Mucosa of stomach (tissue), 1 donor: ENCODE measurements around the gene GSTM5.
"Not testable (repeated sequence)": the region's sequence is repeated elsewhere in the genome, so short reads cannot be mapped to it uniquely, and the experiment has no call there.

ENCODE experiments used
- H3K27me3 ChIP-seq: one replicate; pipeline ENCODE4 v1.7.0; 2013; ENCODE audit warnings: mild to moderate bottlenecking, low read length; ENCODE audit not compliant: control insufficient read depth, insufficient read depth
- H3K36me3 ChIP-seq: one replicate; pipeline ENCODE4 v1.7.0; 2013; ENCODE audit warnings: low read length; ENCODE audit not compliant: control insufficient read depth, insufficient read depth
- H3K4me1 ChIP-seq: one replicate; pipeline ENCODE4 v1.7.0; 2013; ENCODE audit warnings: mild to moderate bottlenecking, low read length; ENCODE audit not compliant: control insufficient read depth, insufficient read depth
- H3K4me3 ChIP-seq: one replicate; pipeline ENCODE4 v1.7.0; 2013; ENCODE audit warnings: low read length
- H3K9ac ChIP-seq: one replicate; pipeline ENCODE4 v1.7.0; 2013; ENCODE audit warnings: mild to moderate bottlenecking, low read length, moderate library complexity
- H3K9me3 ChIP-seq: one replicate; pipeline ENCODE4 v1.7.0; 2013; ENCODE audit warnings: mild to moderate bottlenecking, low read length, moderate library complexity; ENCODE audit not compliant: control insufficient read depth
- donor health status: Pancreatic carcinoma.

Gene GSTM5

DNA sequence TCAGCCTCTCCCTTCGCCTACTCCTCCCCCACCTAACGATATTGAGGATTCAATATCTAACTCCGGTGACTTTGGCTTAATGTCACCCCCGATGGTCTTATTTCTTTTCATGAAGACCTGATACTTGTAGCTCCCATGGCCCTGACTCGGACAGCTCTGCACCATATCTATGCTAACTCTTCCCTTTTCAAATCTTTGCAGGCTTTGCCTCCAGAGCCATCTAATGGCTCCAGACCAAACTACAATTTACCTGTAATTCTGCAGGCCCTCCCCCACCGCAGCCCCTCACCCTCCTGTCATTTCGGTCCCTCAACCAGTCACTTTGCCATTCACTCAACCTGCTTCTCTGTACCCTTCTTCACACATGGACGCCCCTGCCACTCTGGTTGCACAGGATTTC lies 7.9 kb upstream of the GSTM5 start:
- Histone ChIP-seq H3K36me3 (no peaks in the 10 kb centered on the region), H3K27me3 (no peaks in the 10 kb centered on the region), H3K4me3 (no peak overlapping the region), H3K9me3 (no peaks in the 10 kb centered on the region), H3K9ac (no peak overlapping the region), H3K4me1 (no peaks in the 10 kb centered on the region)

DNA sequence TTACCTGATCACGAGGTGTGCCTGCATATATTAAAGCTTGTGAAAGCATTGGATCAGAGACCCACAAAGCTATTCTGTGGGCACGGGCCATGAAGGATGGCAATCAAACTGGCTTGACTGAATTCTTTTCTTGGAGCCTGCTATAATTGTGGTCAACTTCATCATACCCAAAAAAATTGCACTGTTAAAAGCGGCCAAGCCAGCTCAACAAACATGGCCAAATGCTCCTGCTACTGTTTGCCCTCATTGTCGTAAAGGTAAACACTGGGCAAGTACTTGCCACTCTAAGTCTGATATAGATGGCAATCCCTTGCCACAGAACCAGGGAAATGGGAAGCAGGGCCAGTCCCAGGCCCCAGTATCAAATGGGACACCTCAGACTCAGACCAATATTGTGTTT lies 6.6 kb upstream of the GSTM5 start:
- Histone ChIP-seq H3K4me3 (no peak overlapping the region), H3K27me3 (no peaks in the 10 kb centered on the region), H3K4me1 (no peaks in the 10 kb centered on the region)

DNA sequence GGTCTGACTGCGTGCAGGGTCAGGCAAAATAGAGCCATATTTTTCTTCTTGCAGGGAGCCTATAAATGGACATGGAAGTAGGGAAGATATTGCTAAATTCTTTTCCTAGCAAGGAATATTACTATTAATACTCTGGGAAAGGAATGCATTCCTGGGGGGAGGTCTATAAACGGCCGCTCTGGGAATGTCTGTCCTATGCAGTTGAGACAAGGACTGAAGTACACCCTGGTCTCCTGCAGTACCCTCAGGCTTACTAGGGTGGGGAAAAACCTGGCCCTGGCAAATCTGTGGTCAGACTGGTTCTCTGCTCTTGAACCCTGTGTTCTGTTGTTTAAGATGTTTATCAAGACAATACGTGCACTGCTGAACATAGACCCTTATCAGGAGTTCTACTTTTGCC lies 3.1 kb upstream of the GSTM5 start:
- not testable (repeated sequence) for H3K36me3 ChIP-seq, H3K4me1 ChIP-seq, H3K27me3 ChIP-seq, H3K4me3 ChIP-seq, H3K9ac ChIP-seq, H3K9me3 ChIP-seq

More for the DNA sequence above, 6.6 kb upstream of the GSTM5 start:
- Histone ChIP-seq H3K9ac (no peak overlapping the region), H3K9me3 (no peaks in the 10 kb centered on the region), H3K36me3 (no peaks in the 10 kb centered on the region)

DNA sequence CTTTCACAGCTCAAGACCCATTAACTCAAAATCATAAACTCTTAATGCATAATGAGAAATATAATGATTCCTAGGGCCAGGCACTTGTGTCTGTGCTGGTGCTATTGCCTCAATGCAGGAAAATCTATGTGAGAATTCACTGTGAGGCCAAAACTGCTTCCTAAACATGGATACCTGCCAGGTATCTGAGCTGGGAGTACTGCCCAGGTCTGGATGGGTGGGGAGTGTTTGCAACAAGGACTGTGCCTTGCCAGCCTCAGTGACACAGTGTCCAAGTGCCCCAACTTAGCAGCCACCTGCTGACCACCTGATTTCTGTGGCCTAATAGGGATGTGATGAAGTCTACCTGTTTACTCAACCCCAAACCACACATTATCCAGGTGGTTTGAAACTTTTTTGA lies 2.2 kb upstream of the GSTM5 start:
- H3K4me3 ChIP-seq, H3K36me3 ChIP-seq, H3K27me3 ChIP-seq, H3K4me1 ChIP-seq, H3K9ac ChIP-seq, H3K9me3 ChIP-seq: not testable (repeated sequence)

DNA sequence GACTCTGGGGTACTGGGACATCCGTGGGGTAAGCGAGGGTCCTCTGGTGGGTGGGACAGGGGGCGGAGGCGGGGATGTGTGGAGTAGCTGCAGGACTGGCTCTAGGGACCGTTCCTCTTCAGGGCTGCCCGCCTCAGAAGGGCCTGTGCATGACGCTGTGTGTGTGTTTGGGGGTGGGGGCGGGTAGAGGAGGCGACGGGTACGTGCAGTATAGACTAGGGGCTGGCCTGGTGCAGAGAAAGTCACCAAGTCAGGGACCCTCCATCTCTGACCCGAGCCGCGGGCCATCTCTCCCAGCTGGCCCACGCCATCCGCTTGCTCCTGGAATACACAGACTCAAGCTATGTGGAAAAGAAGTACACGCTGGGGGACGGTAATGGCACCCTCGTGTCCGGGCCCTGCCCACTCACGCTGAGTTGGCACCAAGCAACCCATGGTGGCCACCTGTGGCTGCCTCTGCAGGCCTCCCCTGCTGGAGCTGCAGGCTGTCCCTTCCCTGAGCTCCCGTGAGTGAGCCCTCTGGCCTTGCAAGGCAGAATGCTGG lies 342 bp downstream of the GSTM5 start:
- Histone ChIP-seq H3K4me3 (no peak overlapping the region), H3K36me3 (no peaks in the 10 kb centered on the region), H3K9ac (no peak overlapping the region), H3K9me3 (no peaks in the 10 kb centered on the region), H3K27me3 (no peaks in the 10 kb centered on the region), H3K4me1 (no peaks in the 10 kb centered on the region)

DNA sequence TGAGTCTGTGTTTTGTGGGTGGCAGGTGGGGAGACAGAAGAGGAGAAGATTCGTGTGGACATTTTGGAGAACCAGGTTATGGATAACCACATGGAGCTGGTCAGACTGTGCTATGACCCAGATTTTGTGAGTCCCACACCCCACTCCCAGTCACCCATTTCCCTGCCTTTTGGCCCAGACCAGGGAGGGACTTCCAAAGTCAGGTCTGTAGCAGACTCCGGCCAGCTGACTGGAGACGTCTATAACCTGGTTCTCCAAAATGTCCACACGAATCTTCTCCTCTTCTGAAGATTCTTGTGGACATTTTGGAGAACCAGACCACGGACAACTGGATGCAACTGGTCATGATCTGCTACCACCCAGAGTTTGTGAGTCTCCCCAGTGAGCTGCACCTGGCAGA lies 1.6 kb downstream of the GSTM5 start:
- no peak overlapping the region for H3K4me3 ChIP-seq
- no peaks in the 10 kb centered on the region for H3K36me3 ChIP-seq
- H3K27me3 ChIP-seq, result no peaks in the 10 kb centered on the region
- no peaks in the 10 kb centered on the region for H3K4me1 ChIP-seq
- H3K9ac ChIP-seq, result no peak overlapping the region
- no peaks in the 10 kb centered on the region for H3K9me3 ChIP-seq

DNA sequence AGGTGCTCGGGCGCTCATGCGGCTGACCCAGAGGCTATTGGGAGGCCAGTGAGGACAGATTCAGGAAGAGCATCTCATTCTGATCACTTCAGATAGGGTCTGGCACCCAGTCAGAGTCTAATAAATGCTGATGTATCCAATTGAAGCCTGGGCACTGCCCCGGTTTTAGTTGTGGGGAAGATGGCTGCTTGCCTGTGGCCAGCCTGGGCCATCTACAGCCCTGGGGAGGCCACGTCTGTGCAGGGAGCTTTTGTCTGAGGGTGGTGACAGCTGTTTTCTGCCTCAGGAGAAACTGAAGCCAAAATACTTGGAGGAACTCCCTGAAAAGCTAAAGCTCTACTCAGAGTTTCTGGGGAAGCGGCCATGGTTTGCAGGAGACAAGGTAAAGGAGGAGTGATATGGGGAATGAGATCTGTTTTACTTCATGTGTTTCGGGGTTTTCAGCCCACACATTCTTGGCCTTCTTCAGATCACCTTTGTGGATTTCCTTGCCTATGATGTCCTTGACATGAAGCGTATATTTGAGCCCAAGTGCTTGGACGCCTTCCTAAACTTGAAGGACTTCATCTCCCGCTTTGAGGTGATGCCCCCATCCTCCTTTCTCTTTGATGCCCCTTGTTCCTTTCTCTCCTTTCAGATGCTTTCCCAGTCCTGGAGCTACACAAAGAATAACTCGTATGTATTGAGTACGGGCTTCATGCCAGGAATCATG lies 2.8 kb downstream of the GSTM5 start:
- H3K36me3 ChIP-seq, result no peaks in the 10 kb centered on the region
- no peak overlapping the region for H3K4me3 ChIP-seq
- H3K9ac ChIP-seq, result no peak overlapping the region
- H3K9me3 ChIP-seq, result no peaks in the 10 kb centered on the region
- no peaks in the 10 kb centered on the region for H3K27me3 ChIP-seq
- H3K4me1 ChIP-seq, result no peaks in the 10 kb centered on the region

DNA sequence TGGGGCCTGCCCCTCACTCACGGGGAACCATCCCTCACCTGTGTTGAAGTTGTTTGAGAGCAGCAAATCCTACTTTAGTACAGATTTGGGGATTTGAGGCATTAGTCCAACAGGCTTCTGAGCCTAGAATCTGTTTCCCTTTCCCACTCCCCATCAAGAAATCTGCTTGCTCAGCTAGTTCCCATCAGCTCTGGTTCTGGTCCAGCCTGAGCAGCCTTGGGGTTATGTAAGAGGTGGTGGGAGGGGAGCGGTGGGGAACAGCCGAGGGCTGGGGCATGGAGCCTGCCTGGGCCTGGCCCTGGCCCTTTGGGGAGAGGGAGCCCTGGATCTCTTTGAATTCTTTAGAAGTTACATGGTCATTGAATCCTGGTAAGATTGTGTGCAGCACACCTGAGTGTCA lies 4.1 kb downstream of the GSTM5 start:
- no peaks in the 10 kb centered on the region for H3K36me3 ChIP-seq
- no peaks in the 10 kb centered on the region for H3K4me1 ChIP-seq
- H3K27me3 ChIP-seq, result no peaks in the 10 kb centered on the region
- no peak overlapping the region for H3K9ac ChIP-seq
- no peaks in the 10 kb centered on the region for H3K9me3 ChIP-seq
- H3K4me3 ChIP-seq, result no peak overlapping the region

DNA sequence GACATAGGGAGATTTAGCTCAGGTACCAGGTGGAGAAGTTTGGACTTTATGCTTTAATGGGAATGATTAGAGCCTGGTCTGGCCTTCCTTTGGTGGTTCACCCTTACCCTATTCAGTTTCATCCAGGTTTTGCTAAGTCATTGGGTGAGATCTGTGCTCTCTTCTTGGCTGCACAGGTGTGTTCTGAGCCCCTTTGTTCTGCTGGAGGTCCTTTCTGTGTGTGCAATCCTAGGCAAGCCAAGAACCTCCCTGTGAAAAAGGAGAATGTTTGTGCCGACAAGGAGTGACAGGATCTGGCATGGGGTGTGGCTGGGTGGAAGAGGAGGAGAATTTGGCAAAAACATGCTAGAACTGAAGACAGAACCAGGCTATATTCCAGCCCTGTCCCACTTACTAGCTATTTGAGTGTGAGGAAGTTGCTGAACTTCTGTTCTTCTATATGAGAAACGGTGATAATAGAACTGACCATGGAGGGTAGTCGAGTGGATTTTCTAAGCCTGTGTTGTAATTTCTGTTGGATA lies 4.6 kb downstream of the GSTM5 start:
- Histone ChIP-seq H3K36me3 (no peaks in the 10 kb centered on the region), H3K4me3 (no peak overlapping the region), H3K4me1 (no peaks in the 10 kb centered on the region), H3K9ac (no peak overlapping the region), H3K27me3 (no peaks in the 10 kb centered on the region), H3K9me3 (no peaks in the 10 kb centered on the region)

DNA sequence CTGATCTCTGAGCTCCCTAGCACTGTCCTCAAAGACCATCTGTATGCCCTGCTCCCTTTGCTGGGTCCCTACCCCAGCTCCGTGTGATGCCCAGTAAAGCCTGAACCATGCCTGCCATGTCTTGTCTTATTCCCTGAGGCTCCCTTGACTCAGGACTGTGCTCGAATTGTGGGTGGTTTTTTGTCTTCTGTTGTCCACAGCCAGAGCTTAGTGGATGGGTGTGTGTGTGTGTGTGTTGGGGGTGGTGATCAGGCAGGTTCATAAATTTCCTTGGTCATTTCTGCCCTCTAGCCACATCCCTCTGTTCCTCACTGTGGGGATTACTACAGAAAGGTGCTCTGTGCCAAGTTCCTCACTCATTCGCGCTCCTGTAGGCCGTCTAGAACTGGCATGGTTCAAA lies 5.7 kb downstream of the GSTM5 start:
- Histone ChIP-seq H3K4me1 (no peaks in the 10 kb centered on the region), H3K9me3 (no peaks in the 10 kb centered on the region), H3K27me3 (no peaks in the 10 kb centered on the region), H3K9ac (no peak overlapping the region), H3K4me3 (no peak overlapping the region), H3K36me3 (no peaks in the 10 kb centered on the region)

DNA sequence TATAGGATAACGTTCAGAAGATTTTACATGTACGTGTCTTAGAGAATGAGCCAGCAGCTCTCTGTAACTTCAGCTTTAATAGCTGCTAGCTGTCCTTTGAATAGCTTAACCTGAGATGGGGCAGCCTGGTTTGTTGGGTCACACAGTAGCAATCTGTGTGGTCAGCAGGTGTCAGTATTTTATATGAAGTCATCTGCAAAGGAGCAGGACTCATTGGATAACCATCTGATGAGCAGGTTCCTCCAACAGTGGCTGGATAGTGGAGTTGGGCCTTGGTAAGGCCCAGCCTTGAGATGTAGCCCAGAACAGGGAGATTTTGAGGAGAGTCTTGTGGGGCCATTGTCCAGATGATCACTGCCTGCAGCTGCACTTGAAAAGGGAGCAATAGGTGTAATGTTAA lies 6.4 kb downstream of the GSTM5 start:
- Histone ChIP-seq H3K36me3 (no peaks in the 10 kb centered on the region), H3K27me3 (no peaks in the 10 kb centered on the region), H3K4me1 (no peaks in the 10 kb centered on the region), H3K9ac (no peak overlapping the region), H3K9me3 (no peaks in the 10 kb centered on the region), H3K4me3 (no peak overlapping the region)

DNA sequence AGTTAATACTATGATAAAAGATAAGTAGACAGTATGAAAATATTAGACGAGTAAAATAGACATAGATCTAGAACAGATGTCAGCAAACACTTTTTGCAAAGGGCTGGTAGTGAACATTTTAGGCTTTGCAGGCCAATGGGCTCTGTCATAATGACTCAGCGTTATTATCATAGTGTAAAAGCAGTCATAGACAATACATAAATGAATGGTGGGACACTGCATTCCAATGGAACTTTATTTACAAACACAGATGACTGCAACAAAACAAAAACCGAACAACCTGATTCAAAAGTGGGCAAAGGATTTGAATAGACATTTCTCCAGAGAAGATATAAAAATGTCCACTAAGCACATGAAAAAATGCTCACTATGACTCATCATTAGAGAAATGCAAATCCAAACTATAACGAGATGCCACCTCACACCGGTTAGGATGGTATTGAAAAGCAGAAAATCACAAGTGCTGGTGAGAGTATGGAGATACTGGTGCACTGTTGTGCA lies 7.3 kb downstream of the GSTM5 start:
- Histone ChIP-seq H3K36me3 (no peaks in the 10 kb centered on the region), H3K9ac (no peak overlapping the region), H3K4me1 (peaks cover 5% of the 10 kb centered on the region), H3K9me3 (no peaks in the 10 kb centered on the region), H3K4me3 (no peak overlapping the region), H3K27me3 (no peaks in the 10 kb centered on the region)
